DOHH2 (cell line): ENCODE measurements around the gene ARID1B.
"Not testable (repeated sequence)": the region's sequence is repeated elsewhere in the genome, so short reads cannot be mapped to it uniquely, and the experiment has no call there.

ENCODE experiments used
- H3F3A ChIP-seq: fragments of 200-600 bp; sonication (generic), shearing (Covaris generic); 2 replicates; pipeline ENCODE4 v1.6.0; 2016; ENCODE audit warnings: antibody characterized with exemption, mild to moderate bottlenecking; ENCODE audit not compliant: control insufficient read depth, insufficient read depth
- H3K27ac ChIP-seq: fragments of 200-600 bp; sonication (generic); 2 replicates; pipeline ENCODE4 v1.5.1; 2014; ENCODE audit warnings: low read depth, mild to moderate bottlenecking, low read length, moderate library complexity
- H3K27me3 ChIP-seq: fragments of 200-600 bp; sonication (generic); 2 replicates; pipeline ENCODE4 v1.6.1; 2014; ENCODE audit warnings: mild to moderate bottlenecking, low read length, mixed read lengths; ENCODE audit not compliant: control insufficient read depth
- H3K36me3 ChIP-seq: fragments of 200-600 bp; sonication (generic); 2 replicates; pipeline ENCODE4 v1.6.1; 2014; ENCODE audit warnings: mild to moderate bottlenecking, low read length, moderate library complexity, mixed read lengths; ENCODE audit not compliant: control insufficient read depth
- H3K4me1 ChIP-seq: fragments of 200-600 bp; sonication (generic); 2 replicates; pipeline ENCODE4 v1.6.1; 2014; ENCODE audit warnings: mild to moderate bottlenecking, low read length, mixed read lengths; ENCODE audit not compliant: control insufficient read depth
- H3K4me2 ChIP-seq: fragments of 200-600 bp; sonication (generic); 2 replicates; pipeline ENCODE4 v1.6.0; 2014; ENCODE audit warnings: mild to moderate bottlenecking, low read length, moderate library complexity
- H3K4me3 ChIP-seq: fragments of 200-600 bp; sonication (generic); 2 replicates; pipeline ENCODE4 v1.5.1; 2014; ENCODE audit warnings: mild to moderate bottlenecking, low read length, mixed read lengths
- H3K79me2 ChIP-seq: fragments of 200-600 bp; sonication (generic); 2 replicates; pipeline ENCODE4 v1.6.1; 2014; ENCODE audit warnings: mild to moderate bottlenecking, low read length, mixed read lengths; ENCODE audit not compliant: control insufficient read depth
- H3K9me2 ChIP-seq: fragments of 200-600 bp; sonication (generic); replicated peaks from 2 replicates; pipeline ENCODE4 v1.6.1; 2014; ENCODE audit warnings: mild to moderate bottlenecking, low read length, mixed read lengths; ENCODE audit not compliant: control insufficient read depth
- H3K9me3 ChIP-seq: fragments of 200-600 bp; sonication (generic); 2 replicates; pipeline ENCODE4 v1.6.1; 2014; ENCODE audit warnings: antibody characterized with exemption, low read length, mixed read lengths; ENCODE audit not compliant: control insufficient read depth, insufficient read depth
- H4K20me1 ChIP-seq: fragments of 200-600 bp; sonication (generic); 2 replicates; pipeline ENCODE4 v1.6.0; 2014; ENCODE audit warnings: low read depth, mild to moderate bottlenecking, antibody characterized with exemption, low read length, moderate library complexity; ENCODE audit not compliant: control insufficient read depth, insufficient read depth
- EZH2phosphoT487 ChIP-seq: fragments of 200-600 bp; sonication (generic); IDR thresholded peaks from 2 replicates; pipeline ENCODE4 v1.6.1; 2017; ENCODE audit warnings: borderline replicate concordance, mild to moderate bottlenecking, antibody characterized with exemption, low read length, moderate library complexity, mixed read lengths
- TF ChIP-seq, protein P1 (sequence below): fragments of 200-600 bp; sonication (generic); IDR thresholded peaks from one replicate; pipeline ENCODE4 v1.5.1; 2014; ENCODE audit warnings: antibody characterized with exemption, mild to moderate bottlenecking, low read depth, low read length; ENCODE audit not compliant: poor library complexity, severe bottlenecking

ARID1B gene

GRCh38 chr6:156943816-156944215 is 166.6 kb downstream of the ARID1B start:
- H3K9me3 ChIP-seq = no peaks in the 10 kb centered on the region
- H3K36me3 ChIP-seq = no peaks in the 10 kb centered on the region
- H3K27ac ChIP-seq = no peak overlapping the region
- no peak overlapping the region for H3K4me2 ChIP-seq
- H3K4me1 ChIP-seq = 0 out of 2 replicates have a peak, but pooled peaks cover 5% of the 10 kb centered on the region
- peaks cover 94% of the 10 kb centered on the region for H3K79me2 ChIP-seq
- no peaks in the 10 kb centered on the region for H3K27me3 ChIP-seq
- no peak overlapping the region for H3K4me3 ChIP-seq
- peaks cover 16% of the 10 kb centered on the region for H4K20me1 ChIP-seq
- TF ChIP-seq, protein P1, sequence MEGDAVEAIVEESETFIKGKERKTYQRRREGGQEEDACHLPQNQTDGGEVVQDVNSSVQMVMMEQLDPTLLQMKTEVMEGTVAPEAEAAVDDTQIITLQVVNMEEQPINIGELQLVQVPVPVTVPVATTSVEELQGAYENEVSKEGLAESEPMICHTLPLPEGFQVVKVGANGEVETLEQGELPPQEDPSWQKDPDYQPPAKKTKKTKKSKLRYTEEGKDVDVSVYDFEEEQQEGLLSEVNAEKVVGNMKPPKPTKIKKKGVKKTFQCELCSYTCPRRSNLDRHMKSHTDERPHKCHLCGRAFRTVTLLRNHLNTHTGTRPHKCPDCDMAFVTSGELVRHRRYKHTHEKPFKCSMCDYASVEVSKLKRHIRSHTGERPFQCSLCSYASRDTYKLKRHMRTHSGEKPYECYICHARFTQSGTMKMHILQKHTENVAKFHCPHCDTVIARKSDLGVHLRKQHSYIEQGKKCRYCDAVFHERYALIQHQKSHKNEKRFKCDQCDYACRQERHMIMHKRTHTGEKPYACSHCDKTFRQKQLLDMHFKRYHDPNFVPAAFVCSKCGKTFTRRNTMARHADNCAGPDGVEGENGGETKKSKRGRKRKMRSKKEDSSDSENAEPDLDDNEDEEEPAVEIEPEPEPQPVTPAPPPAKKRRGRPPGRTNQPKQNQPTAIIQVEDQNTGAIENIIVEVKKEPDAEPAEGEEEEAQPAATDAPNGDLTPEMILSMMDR = no peak
- TF ChIP-seq EZH2phosphoT487 = no peak
- H3K9me2 ChIP-seq = no peaks in the 10 kb centered on the region
- H3F3A ChIP-seq = peaks cover 7% of the 10 kb centered on the region; the same call in 1 of the 2 replicates

DNA sequence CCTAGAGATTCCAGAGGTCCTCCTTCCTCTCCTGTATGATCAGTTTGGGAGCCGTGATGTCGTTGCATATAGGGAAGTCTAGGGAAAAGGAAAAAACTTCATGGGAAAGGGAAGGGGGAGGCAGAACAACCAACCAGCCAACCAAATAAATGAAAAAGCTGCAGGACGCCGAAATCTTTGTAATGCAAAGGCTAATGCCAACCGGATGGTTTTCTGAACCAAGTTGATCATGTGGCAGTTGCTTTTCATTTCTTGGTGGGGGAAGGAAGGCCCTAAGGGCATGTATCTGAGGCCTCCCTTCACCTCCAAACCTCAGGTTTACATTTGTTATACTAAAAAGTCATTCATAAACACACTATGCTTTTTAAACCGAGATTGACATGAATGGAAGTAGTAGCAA is 167.2 kb downstream of the ARID1B start:
- Histone ChIP-seq H3K9me3 (no peaks in the 10 kb centered on the region), H3K4me2 (no peak overlapping the region), H3F3A (peaks cover 7% of the 10 kb centered on the region; the same call in 1 of the 2 replicates), H3K4me1 (0 out of 2 replicates have a peak, but pooled peaks cover 5% of the 10 kb centered on the region), H3K27ac (no peak overlapping the region), H3K4me3 (no peak overlapping the region), H3K36me3 (no peaks in the 10 kb centered on the region), H3K27me3 (no peaks in the 10 kb centered on the region), H3K79me2 (peaks cover 95% of the 10 kb centered on the region), H3K9me2 (no peaks in the 10 kb centered on the region), H4K20me1 (peaks cover 16% of the 10 kb centered on the region)
- TF ChIP-seq EZH2phosphoT487 = no peak
- TF ChIP-seq, protein P1 = no peak

DNA sequence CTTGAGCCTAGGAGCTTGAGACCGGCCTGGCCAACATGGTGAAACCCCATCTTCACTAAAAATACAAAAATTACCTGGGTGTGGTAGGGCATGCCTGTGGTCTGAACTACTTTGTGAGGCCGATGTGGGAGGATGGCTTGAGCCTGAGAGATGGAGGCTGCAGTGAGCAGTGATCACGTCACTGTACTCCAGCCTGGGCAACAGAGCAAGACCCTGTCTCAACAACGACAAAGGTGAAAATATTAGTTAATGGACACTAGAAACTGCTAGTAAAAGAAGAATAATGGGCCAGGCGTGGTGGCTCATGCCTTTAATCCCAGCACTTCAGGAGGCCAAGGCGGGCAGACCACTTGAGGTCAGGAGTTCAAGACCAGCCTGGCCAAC is 168.6 kb downstream of the ARID1B start:
- Histone ChIP-seq H4K20me1 (peaks cover 10% of the 10 kb centered on the region), H3K79me2 (peaks cover 95% of the 10 kb centered on the region)
- not testable (repeated sequence) for H3K4me2 ChIP-seq, H3F3A ChIP-seq, H3K27me3 ChIP-seq, H3K4me1 ChIP-seq, H3K9me2 ChIP-seq, H3K36me3 ChIP-seq, H3K9me3 ChIP-seq, H3K27ac ChIP-seq, H3K4me3 ChIP-seq

DNA sequence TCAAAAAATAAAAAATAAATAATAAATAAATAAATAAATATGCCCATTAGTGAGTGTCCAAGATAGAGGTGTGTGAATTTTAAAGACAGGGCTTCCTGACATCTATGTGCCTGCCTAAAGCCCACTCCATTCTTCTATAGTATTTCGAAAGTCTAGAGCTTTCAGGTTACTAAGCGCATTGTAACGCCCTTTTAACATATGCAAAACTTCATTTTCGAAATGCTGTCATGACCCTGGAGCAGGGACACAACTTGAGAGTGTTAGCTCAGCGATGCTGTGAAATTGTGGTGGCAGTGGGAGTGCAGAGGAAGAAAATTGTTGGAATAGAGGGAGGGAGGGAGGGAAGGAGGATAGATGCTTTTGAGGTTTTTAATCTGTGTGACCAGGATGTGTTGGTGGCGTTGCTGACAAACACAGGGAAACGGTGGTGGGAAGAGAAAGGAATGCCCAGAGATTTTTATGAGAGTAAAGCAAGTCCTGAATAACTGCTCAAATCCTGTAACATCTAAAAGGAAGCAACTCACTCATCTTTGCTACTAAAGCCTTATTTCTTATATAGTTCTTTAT is 169.3 kb downstream of the ARID1B start:
- Histone ChIP-seq H3K4me2 (no peak overlapping the region), H3K9me3 (no peaks in the 10 kb centered on the region), H3K27ac (no peak overlapping the region), H3K79me2 (peaks cover 94% of the 10 kb centered on the region), H3K9me2 (no peaks in the 10 kb centered on the region), H3K27me3 (no peaks in the 10 kb centered on the region), H4K20me1 (peaks cover 8% of the 10 kb centered on the region), H3K36me3 (no peaks in the 10 kb centered on the region), H3K4me3 (no peak overlapping the region), H3K4me1 (0 out of 2 replicates have a peak, but pooled peaks cover 5% of the 10 kb centered on the region), H3F3A (peaks cover 7% of the 10 kb centered on the region; the same call in 1 of the 2 replicates)
- no peak for TF ChIP-seq EZH2phosphoT487
- TF ChIP-seq, protein P1 = no peak
